Activated CD8-positive, alpha-beta T cell treated with anti-CD3 and anti-CD28 coated beads for 36 hours (primary cell): Measurements from ENCODE around the gene CRYL1. TPM values are rescaled to one million over a fixed set of nuclear protein-coding genes. Genes with fewer than 3 reads are reported as not detected.

Experiments used
- ATAC-seq: fragments of 200-7000 bp; cut with Tn5 transposase; one replicate; pipeline ENCODE4 v1.10.0; 2021; ENCODE audit warnings: mild to moderate bottlenecking, moderate library complexity
- CTCF ChIA-PET: fragments of 350-600 bp; sonication (Branson Sonifier 250); formaldehyde crosslinking; loops from one replicate; lab custom pipeline; 2021; ENCODE audit warnings: antibody characterized with exemption; lab: Charles Lee
- POLR2A ChIA-PET: fragments of 350-600 bp; sonication (Branson Sonifier 250); formaldehyde crosslinking; loops from one replicate; lab custom pipeline; 2021; ENCODE audit warnings: antibody characterized with exemption; lab: Charles Lee
- DNase-seq: peaks from one replicate; pipeline ENCODE4 v3.0.0-alpha.2; 2020
- H3K27ac Mint-ChIP-seq: one replicate; pipeline ENCODE4 v1.8.0; 2021; ENCODE audit warnings: mild to moderate bottlenecking, mixed read lengths
- H3K27me3 Mint-ChIP-seq: one replicate; pipeline ENCODE4 v1.8.0; 2021; ENCODE audit warnings: mixed read lengths
- H3K36me3 Mint-ChIP-seq: one replicate; pipeline ENCODE4 v1.8.0; 2021; ENCODE audit warnings: low read depth, mixed read lengths
- H3K4me1 Mint-ChIP-seq: one replicate; pipeline ENCODE4 v1.8.0; 2021; ENCODE audit warnings: low read depth, mixed read lengths
- H3K4me3 Mint-ChIP-seq: one replicate; pipeline ENCODE4 v1.8.0; 2021; ENCODE audit warnings: mild to moderate bottlenecking, moderate library complexity, mixed read lengths
- H3K9me3 Mint-ChIP-seq: one replicate; pipeline ENCODE4 v1.8.0; 2021; ENCODE audit warnings: mixed read lengths
- intact Hi-C: fragments of 100-400 bp; cut with micrococcal nuclease; formaldehyde crosslinking; loops from one replicate; pipeline ENCODE4 v1.10.0; 2022
- total RNA-seq, 2 experiments: library from RNA; stranded (reverse); gene quantifications; one replicate each; pipeline ENCODE4 v1.2.3, GENCODE V29; 2021
- TF ChIP-seq, protein P1 (sequence below): fragments of 200-600 bp; IDR thresholded peaks from one replicate; pipeline ENCODE4 v1.8.0; 2022; ENCODE audit warnings: antibody characterized with exemption, mild to moderate bottlenecking

CRYL1 gene
- total RNA-seq, 2 experiments from 2014 or later: 8.5 to 9.4 TPM

DNA sequence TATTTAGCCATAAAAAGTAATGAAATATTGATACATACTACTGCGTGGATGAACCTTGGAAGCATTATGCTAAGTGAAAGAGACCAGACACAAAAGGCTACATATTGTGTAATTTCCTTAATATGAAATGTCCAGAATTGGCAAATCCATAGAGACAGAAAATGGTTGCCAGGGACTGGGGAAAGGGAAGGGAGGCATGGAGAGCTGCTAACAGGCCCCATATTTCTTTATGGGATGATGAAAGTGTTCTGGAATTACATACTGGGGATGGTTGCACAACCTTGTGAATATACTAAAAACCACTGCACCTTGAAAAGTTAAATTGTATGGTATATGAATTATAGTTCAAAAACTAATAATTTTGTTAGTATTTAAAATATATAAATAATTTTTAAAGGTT, 44.9 kb upstream of the CRYL1 start:
- ChIA-PET CTCF (interaction anchor here (0.6 kb wide), 1 partner anchor 258 kb away, joined by 3 read pairs; no protein-coding TSS in a partner anchor), POLR2A (no interaction called here)
- Mint-ChIP-seq H3K27me3 (no peaks in the 10 kb centered on the region), H3K27ac (no peak overlapping the region), H3K4me3 (no peak overlapping the region), H3K9me3 (peaks cover 2% of the 10 kb centered on the region), H3K4me1 (peaks cover 15% of the 10 kb centered on the region), H3K36me3 (peaks cover 4% of the 10 kb centered on the region)
- TF ChIP-seq, protein P1, sequence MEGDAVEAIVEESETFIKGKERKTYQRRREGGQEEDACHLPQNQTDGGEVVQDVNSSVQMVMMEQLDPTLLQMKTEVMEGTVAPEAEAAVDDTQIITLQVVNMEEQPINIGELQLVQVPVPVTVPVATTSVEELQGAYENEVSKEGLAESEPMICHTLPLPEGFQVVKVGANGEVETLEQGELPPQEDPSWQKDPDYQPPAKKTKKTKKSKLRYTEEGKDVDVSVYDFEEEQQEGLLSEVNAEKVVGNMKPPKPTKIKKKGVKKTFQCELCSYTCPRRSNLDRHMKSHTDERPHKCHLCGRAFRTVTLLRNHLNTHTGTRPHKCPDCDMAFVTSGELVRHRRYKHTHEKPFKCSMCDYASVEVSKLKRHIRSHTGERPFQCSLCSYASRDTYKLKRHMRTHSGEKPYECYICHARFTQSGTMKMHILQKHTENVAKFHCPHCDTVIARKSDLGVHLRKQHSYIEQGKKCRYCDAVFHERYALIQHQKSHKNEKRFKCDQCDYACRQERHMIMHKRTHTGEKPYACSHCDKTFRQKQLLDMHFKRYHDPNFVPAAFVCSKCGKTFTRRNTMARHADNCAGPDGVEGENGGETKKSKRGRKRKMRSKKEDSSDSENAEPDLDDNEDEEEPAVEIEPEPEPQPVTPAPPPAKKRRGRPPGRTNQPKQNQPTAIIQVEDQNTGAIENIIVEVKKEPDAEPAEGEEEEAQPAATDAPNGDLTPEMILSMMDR: no peak
- no peak for DNase-seq
- intact Hi-C loops: no loop called here
- ATAC-seq: no peak

DNA sequence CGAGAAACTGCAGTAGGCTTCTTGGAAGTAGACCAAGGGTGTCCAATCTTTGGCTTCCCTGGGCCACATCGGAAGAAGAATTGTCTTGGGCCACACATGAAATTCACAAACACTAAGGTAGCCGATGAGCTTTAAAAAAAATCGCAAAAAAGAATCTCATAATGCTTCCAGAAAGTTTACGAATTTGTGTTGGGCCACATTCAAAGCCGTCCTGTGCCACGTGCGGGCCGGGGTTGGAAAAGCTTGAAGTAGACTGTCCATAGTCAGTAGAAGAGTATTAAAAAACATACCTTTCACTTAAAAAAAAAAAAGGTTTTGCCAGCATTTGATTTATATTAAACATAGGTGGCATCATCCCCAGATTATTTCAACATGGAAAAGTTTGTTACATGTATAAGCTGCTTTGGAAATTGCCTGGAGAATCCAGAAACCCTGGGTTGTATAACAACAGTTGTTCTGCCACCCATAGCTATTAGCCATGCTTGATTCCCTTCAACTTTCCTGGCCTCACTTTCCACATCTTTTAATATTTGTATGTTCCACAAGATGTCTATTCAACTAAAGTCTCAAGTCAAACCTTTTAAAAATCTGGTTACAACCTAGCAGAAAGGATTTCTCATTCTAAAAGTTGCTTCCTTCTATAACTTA, 42.3 kb upstream of the CRYL1 start:
- CTCF ChIA-PET: interaction anchor here (0.7 to 1.7 kb wide), 3 partner anchors 72 to 371 kb away, joined by 3 to 6 read pairs (median 3); no protein-coding TSS in a partner anchor
- ATAC-seq: no peak
- H3K4me1 Mint-ChIP-seq: peaks cover 15% of the 10 kb centered on the region

DNA sequence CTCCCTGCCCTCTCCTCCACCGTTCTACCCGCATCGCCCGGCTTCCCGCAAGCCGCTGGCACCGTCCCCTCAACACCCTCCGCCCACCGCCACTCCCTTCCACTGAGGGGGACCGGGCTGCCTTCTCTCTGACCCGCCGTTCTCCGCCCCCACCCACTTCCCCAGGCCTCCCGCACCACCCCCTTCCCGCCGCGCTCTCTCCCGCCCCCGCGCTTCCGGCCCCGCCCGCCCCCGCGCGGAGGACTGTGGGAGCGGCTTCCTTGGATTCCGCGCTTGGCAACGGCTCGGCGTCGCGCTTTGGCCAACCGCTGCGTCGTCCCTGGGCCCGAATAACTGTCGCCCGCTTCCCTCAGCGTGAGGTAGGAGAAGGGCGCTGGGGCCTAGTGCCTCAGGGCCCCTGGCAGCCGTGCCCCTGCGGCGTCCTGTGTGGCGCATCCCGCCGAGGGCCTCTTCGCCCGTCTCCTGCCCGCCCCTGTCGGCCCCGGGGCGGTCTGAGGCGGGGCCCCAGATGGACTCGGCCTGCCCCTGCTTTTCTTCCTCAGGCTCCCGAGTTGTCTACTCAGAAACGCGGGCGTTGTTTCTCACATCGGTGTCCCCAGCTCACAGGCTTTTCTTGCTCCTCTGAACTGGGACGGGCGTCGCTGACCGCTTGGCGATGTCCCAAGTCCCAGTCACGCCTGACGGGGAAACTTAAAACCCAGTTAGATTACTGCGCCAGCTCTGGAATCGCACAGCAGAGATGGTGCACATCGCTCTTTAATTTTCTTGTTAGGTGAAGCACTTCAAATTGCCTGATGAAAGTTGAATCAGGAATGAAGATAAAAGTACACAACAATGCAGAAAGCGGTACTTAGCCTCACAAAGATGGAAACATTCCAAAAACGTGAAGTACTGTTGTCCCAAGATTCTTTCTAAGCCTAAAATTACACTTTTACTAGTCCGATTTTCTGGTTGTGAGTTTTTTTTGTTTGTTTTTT, 41.5 kb upstream of the CRYL1 start, which contains the start of gene IFT88:
Gene IFT88, plus strand, starts transcription at position 260 of the 977 bp plus-strand sequence. CDS start 7,229 bp downstream, outside the sequence.
- Mint-ChIP-seq H3K9me3 (peaks cover 10% of the 10 kb centered on the region), H3K4me1 (peaks cover 15% of the 10 kb centered on the region), H3K27ac (peak within 1 kb of the TSS; percentile 85), H3K36me3 (peaks cover 7% of the 10 kb centered on the region), H3K4me3 (peak within 1 kb of the TSS; percentile 76), H3K27me3 (no peaks in the 10 kb centered on the region)
- ChIA-PET POLR2A (interaction anchor here (1.5 kb wide), 1 partner anchor 41 kb away, joined by 3 read pairs; no protein-coding TSS in a partner anchor), CTCF (interaction anchor here (0.7 to 1.7 kb wide), 4 partner anchors 44 to 370 kb away, joined by 3 to 6 read pairs (median 3); no protein-coding TSS in a partner anchor)
- TF ChIP-seq, protein P1: no peak
- intact Hi-C loops: no loop called here
- ATAC-seq (peak; percentile 82), DNase-seq (peak; percentile 77)

More for the DNA sequence above, 42.3 kb upstream of the CRYL1 start:
- TF ChIP-seq, protein P1: no peak
- Mint-ChIP-seq H3K27ac (peak overlapping the region; percentile 76), H3K36me3 (peaks cover 7% of the 10 kb centered on the region), H3K27me3 (no peaks in the 10 kb centered on the region), H3K4me3 (peak overlapping the region; percentile 76), H3K9me3 (peaks cover 10% of the 10 kb centered on the region)
- intact Hi-C loops: no loop called here
- POLR2A ChIA-PET: interaction anchor here (1.5 kb wide), 1 partner anchor 42 kb away, joined by 3 read pairs; no protein-coding TSS in a partner anchor
- no peak for DNase-seq

DNA sequence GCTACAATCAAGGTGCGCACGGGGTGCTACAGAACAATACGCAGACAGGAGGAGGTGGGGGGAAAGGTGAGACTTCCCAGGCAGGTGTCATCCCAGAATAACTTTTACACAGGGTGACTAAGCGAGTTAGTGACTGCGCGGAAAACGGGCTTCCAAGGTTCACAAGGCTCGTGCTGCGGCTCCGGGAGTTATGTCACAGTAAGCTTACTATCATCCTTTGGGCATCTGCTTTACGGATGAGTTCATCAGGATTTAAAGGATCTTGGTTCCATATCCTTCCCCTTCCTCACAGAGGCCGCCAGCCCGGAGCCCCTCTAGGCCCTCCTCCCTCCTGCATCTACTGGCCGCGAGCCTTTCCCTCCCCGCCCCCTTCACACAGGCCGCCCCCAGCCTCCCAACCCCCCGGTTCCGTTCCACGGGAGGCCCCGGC, 40.8 kb upstream of the CRYL1 start:
- Mint-ChIP-seq H3K4me1 (peaks cover 11% of the 10 kb centered on the region), H3K27ac (peak overlapping the region; percentile 85), H3K4me3 (peak overlapping the region; percentile 76), H3K27me3 (no peaks in the 10 kb centered on the region), H3K9me3 (peaks cover 10% of the 10 kb centered on the region), H3K36me3 (peaks cover 7% of the 10 kb centered on the region)
- TF ChIP-seq, protein P1: no peak
- CTCF ChIA-PET: interaction anchor here (0.9 to 1.6 kb wide), 3 partner anchors 40 to 72 kb away, joined by 3 to 4 read pairs (median 3); no protein-coding TSS in a partner anchor
- POLR2A ChIA-PET: interaction anchor here (0.7 to 0.9 kb wide), 2 partner anchors 13 to 45 kb away, joined by 3 read pairs; no protein-coding TSS in a partner anchor
- no peak for DNase-seq
- intact Hi-C loops: no loop called here
- no peak for ATAC-seq
